NCI-H2196 (cell line): ENCODE measurements around the gene SMNDC1.
"Not testable (repeated sequence)": the region's sequence is repeated elsewhere in the genome, so short reads cannot be mapped to it uniquely, and the experiment has no call there.

ENCODE experiments used
- DNase-seq: peaks from one replicate; lab custom pipeline; 2025; ENCODE audit not compliant: unreplicated experiment; lab: John Stamatoyannopoulos, UW

The SMNDC1 gene

GRCh38 chr10:110304780-110305421 is at the start of gene SMNDC1:
Gene SMNDC1, minus strand, starts transcription at chr10:110304920. Its CDS starts 1,333 bp downstream, at chr10:110303587.
- peak; percentile 87 for DNase-seq

DNA sequence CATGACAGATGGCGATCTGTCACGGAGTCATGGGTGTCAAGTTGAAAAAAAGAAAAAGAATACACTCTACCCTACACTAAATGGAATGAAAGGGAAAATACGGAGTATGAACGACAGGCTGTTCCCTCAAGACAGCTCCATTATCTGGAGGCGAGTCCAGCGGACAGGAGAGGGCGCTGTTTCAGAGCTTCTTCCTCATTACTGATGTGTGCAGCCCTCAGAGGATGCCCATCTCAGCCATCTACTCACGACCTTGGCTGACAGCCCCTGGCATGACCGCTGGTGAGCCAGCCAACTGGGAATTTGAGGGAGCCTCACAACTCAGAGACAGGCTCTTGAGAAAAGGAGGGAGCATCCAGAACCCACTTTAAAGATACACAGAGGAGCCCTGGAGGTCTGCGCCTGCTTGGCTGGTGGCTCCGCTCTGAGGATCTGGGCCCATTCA is 49.6 kb upstream of the SMNDC1 start:
- DNase-seq: peak; percentile 36

DNA sequence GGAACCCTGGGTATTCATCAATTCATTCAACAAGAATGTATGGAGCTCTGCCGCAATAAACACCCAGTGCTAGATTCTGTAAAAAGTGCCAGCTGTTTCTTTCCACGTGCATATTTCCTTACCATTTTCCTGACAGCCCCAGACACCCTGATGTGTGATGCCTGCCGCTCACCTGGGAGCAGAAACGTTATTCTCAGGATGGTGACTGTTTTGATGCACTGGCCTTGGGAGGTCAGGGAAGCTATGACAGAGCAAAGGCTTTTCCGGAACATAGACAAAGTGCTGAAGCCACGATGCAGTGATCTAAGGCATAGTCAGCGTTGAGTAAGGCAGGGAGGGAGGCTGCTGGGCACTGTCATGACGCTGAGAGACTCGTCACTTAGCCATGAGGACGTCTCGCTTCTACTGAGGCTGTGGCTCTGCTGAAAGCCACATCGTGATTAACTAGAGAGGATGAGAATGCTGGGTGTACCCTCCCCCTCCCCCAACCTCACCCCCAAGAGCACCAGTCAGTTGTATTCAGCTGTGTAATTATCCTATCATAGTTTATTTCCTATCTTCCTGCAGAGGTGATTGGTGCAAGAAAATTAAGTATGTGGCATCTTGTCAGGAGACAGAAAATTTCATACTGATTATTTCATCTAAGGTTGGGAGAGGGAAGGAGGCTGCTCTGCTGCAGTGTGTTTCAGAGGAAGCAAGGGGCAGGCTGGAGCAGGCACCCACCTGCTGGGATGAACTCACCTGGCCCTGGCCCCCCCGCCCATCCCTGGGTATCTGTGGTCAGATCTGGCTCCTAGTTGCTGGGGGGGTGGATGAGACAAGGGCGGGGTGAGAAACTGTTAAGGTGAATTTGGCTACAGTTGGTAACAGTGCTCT is 48.8 kb upstream of the SMNDC1 start:
- no peak for DNase-seq

DNA sequence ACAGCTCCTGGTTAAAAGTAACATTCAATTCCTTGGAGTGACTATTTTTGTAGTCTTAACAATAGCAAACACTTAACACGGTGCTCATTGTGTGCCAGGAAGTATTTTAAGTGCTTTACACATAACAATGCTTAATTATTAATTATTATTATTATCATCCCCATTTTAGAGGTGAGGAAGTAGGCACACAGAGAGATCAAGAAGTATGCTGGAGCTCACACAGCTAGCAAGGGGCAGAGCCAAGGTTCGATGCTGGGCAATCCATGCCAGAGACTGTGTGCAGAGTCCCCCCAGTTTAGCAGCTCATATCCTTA is 48.2 kb upstream of the SMNDC1 start:
- DNase-seq: no peak

DNA sequence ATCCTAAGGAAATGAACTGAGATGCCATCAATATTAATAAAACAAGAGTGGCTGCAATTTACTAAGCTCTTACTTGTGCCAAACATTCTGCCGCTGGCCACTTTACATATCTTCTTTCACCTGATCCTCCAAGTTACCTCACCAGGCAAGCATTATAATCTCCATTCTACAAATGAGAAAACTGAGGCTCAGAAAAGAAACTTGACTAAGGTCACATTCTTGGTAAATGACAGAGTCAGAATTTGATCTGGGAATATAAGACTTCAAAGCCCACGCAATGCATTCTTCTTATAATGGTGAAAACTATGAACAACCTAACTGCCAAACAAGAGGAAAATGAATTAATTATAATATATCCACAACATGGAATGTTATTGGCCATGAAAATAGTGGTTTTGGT is 46.1 kb upstream of the SMNDC1 start:
- DNase-seq: no peak

DNA sequence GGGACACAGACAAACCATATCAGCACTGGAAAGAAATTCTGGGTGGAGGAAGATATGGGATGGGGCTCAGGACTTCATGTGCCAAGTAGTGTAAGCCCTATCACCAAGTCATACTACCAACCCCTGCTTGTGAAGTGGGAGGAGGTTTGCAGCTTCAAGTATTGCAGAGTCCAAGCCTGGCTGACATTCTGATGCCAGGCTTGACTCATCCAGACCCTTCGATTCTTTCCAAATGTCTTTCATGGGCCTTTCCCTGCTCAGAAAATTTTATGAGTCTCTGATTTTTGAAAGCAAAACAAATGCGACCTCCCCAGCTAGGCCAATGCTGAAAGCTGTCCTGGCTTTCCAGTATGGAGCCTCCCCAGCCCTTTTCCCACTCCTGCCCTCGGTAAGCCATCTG is 45.1 kb upstream of the SMNDC1 start:
- DNase-seq: no peak

- no peak for DNase-seq
Observed at GRCh38 chr10:110349386-110349785, 44.7 kb upstream of the SMNDC1 start.

GRCh38 chr10:110348336-110348735 is 43.6 kb upstream of the SMNDC1 start:
- no peak for DNase-seq

- DNase-seq: no peak
Observed at GRCh38 chr10:110346914-110347313, 42.2 kb upstream of the SMNDC1 start.

DNA sequence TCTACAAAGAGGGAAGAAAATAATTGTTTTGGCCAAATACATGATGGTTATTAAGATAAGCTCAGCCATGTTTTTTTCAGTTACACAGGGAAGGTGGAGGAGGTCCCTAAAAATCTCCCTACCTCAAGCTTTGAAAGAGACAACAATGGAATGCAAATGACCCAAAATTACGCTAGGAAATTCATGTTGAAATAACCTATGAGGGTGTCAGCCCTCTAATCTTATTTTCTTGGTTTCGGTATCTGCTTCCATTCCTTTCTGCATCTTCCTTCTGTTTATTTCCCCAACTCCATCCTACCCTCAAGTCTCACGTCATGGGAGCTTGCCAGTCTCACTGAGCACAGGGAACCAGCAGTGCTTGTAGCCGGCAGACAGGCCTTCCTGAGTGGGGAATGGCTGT is 40.6 kb upstream of the SMNDC1 start:
- DNase-seq: no peak

DNA sequence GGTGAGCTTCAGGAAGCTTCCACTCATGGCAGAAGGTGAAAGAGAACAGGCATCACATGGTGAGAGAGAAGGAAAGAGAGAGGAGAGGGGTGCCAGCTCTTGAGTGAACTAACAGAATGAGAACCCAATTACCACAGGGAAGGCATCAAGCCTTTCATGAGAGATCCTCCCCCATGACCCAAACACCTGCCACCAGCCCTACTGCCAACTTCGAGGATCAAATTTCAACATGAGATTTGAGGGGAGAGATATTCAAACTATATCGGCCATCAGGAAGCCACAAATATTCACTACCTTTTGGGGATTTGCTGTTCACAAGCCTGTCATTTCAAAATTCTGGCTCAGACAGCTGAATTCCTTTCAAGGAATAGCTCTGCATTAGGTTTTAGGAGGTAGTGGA is 39.9 kb upstream of the SMNDC1 start:
- DNase-seq: peak; percentile 27

DNA sequence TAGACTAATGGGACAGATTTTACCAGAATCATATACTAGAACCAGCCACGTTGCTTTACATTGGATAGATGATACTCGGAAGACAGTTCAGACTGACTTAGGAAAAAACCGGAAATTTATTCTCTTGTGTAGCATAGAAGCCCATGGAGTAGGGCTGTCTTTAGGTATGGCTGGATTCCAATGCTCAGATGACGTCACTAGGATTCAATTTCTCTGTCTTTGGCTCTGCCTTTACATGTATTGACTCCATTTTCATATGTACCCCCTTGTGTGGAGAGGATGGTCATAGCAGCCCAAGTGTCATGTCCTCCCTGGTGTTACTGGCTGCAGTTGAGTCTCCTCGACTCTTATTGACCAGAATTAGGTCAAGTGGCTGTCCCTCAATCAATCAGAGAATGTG is 39.2 kb upstream of the SMNDC1 start:
- no peak for DNase-seq

- DNase-seq: no peak
Observed at GRCh38 chr10:110340816-110341215, 36.1 kb upstream of the SMNDC1 start.

DNA sequence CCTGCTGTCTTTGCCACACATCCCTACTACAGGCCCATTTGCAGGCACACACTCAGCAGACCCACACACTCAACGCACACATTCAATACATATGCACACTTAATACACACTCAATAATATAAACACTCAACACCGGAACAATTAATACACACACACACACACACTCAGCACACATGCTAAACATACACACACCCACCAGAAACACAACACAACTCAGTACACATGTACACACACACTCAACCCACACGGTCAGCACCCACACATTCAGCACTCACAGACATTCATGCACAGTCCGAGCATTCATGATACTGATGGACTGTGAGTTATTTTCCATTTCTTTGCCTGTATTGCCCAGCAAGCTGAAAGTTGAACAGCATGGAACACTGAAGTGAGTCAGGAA is 35.4 kb upstream of the SMNDC1 start:
- no peak for DNase-seq

- DNase-seq: no peak
Observed at GRCh38 chr10:110337906-110338305, 33.2 kb upstream of the SMNDC1 start.

DNA sequence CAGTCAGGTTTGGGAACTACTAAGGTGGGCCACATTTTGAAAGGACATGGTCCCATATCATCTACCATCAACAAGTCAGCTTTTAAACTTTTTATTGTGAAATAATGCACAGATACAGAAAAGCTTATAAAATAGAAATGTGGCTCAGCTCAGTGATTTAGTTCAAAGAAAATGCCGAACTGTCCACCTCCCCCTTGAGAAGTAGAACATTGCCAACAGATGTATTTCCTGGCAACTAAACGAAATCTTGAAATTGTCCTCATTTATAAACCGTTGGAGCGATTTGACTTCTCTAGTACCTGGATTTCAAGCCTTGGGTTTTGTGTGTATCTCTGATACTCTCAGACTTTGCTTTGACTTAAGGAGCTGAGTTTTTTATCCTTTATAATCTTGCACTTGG is 32.7 kb upstream of the SMNDC1 start:
- DNase-seq: no peak

- peak; percentile 5 for DNase-seq
Observed at GRCh38 chr10:110336111-110336721, 31.5 kb upstream of the SMNDC1 start.

- DNase-seq: no peak
Observed at GRCh38 chr10:110335314-110336064, 30.8 kb upstream of the SMNDC1 start.

GRCh38 chr10:110334061-110334656 is 29.4 kb upstream of the SMNDC1 start:
- no peak for DNase-seq

DNA sequence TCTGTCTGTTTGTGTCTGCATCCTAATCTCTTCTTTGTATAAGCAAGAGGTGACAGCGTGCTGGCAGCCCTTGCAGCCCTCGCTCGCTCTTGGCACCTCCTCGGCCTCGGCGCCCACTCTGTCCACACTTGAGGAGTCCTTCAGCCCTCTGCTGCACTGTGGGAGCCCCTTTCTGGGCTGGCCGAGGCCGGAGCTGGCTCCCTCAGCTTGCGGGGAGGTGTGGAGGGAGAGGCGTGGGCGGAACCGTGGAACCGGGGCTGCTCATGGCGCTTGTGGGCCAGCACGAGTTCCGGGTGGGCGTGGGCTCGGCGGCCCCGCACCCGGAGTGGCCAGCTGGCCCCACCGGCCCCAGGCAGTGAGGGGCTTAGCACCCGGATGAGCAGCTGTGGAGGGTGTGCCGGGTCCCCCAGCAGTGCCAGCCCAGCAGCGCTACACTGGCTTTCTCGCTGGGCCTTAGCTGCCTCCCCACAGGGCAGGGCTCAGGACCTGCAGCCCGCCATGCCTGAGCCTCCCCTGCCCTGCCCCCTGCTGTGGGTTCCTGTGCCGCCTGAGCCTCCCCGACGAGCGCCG is 26.6 kb upstream of the SMNDC1 start:
- not testable (repeated sequence) for DNase-seq

GRCh38 chr10:110330675-110331074 is 26.0 kb upstream of the SMNDC1 start:
- no peak for DNase-seq
